Measurements from ENCODE around the gene NDUFS4.

GRCh38 chr5:53560028-53560427 lies 411 bp upstream of the NDUFS4 start:
- TF ChIP-seq POLR2A (IDR thresholded peaks at IDR 0.05) (no peak), CTCF (IDR thresholded peaks at IDR 0.05) (no peak), POLR2AphosphoS5 (IDR thresholded peaks at IDR 0.05) (no peak)
